Epithelial cell of esophagus (primary cell): ENCODE measurements around the gene TMEM175.
"Not testable (repeated sequence)": the region's sequence is repeated elsewhere in the genome, so short reads cannot be mapped to it uniquely, and the experiment has no call there.

Source experiments
- DNase-seq: peaks from one replicate; pipeline ENCODE4 v3.0.0; 2010; ENCODE audit warnings: low read depth
- H3K4me3 ChIP-seq: 2 replicates; pipeline ENCODE4 v1.5.1; 2011; ENCODE audit warnings: mild to moderate bottlenecking, low read length, control low read depth
- CTCF ChIP-seq: IDR thresholded peaks from 2 replicates; pipeline ENCODE4 v1.5.1; 2011; ENCODE audit warnings: low read depth, mild to moderate bottlenecking, low read length, control low read depth, inconsistent platforms; ENCODE audit not compliant: insufficient read depth; ENCODE audit errors: missing control alignments

Gene TMEM175

GRCh38 chr4:931194-931959, 883 bp upstream of the TMEM175 start:
- TF ChIP-seq CTCF = no peak
- DNase-seq = peak; percentile 39

GRCh38 chr4:932713-933070, 432 bp downstream of the TMEM175 start:
- H3K4me3 ChIP-seq = peak overlapping the region; percentile 67
- no peak for DNase-seq
- TF ChIP-seq CTCF = no peak

More at GRCh38 chr4:931194-931959, 883 bp upstream of the TMEM175 start:
- peak overlapping the region; percentile 67 for H3K4me3 ChIP-seq

- not testable (repeated sequence) for H3K4me3 ChIP-seq, DNase-seq
These were observed 7.2 kb downstream of the TMEM175 start for GRCh38 chr4:939508-939907.

GRCh38 chr4:945274-946102, 13.2 kb downstream of the TMEM175 start:
- no peak for DNase-seq
- no peak overlapping the region for H3K4me3 ChIP-seq
- TF ChIP-seq CTCF = no peak

- DNase-seq = no peak
- no peak for TF ChIP-seq CTCF
- H3K4me3 ChIP-seq = no peak overlapping the region
These were observed 13.8 kb downstream of the TMEM175 start for GRCh38 chr4:946103-946450.

- TF ChIP-seq CTCF = no peak
These were observed 14.5 kb downstream of the TMEM175 start for GRCh38 chr4:946517-947471.

More at GRCh38 chr4:946517-947471, 14.5 kb downstream of the TMEM175 start:
- H3K4me3 ChIP-seq = no peak overlapping the region
- DNase-seq = no peak
